Mammary epithelial cell (primary cell): ENCODE measurements around the gene FEM1A.

Experiments
- CTCF ChIP-seq, 2 donors: IDR thresholded peaks in 1 of 2; conservative IDR thresholded peaks in 1 of 2; 2 replicates each; pipeline ENCODE4 v1.5.1; 2011 to 2012; ENCODE audit warnings: inconsistent platforms in 2 of 2, low read length in 2 of 2, mild to moderate bottlenecking in 2 of 2, control low read depth in 1 of 2, low read depth in 1 of 2; ENCODE audit not compliant: insufficient read depth in 1 of 2; ENCODE audit errors: extremely low read depth in 1 of 2
- EZH2 ChIP-seq: IDR thresholded peaks from 2 replicates; pipeline ENCODE4 v1.6.1; 2012; ENCODE audit warnings: low read length, inconsistent platforms, borderline replicate concordance

- TF ChIP-seq EZH2 (no peak), CTCF (conservative IDR thresholded peaks at IDR 0.05 in 1 of 2, IDR thresholded peaks at IDR 0.05 in 1 of 2; ENCODE audit: extremely low read depth in 1 of 2, insufficient read depth in 1 of 2, low read depth in 1 of 2, low read length in 2 of 2) (no peak)
Observed at GRCh38 chr19:4759388-4760284, 31.9 kb upstream of the FEM1A start.
